Rectal smooth muscle tissue (tissue), 1 donor: ENCODE data around the gene SERGEF.

ENCODE experiments used
- H3K27ac ChIP-seq: one replicate; pipeline ENCODE4 v1.7.0; 2013; ENCODE audit warnings: low read depth, low read length, inconsistent platforms
- H3K27me3 ChIP-seq: one replicate; pipeline ENCODE4 v1.7.0; 2013; ENCODE audit warnings: low read length; ENCODE audit not compliant: control insufficient read depth, insufficient read depth
- H3K36me3 ChIP-seq: one replicate; pipeline ENCODE4 v1.7.0; 2013; ENCODE audit warnings: low read length; ENCODE audit not compliant: control insufficient read depth, insufficient read depth
- H3K4me1 ChIP-seq: one replicate; pipeline ENCODE4 v1.7.0; 2013; ENCODE audit warnings: low read length; ENCODE audit not compliant: control insufficient read depth, insufficient read depth
- H3K4me3 ChIP-seq: one replicate; pipeline ENCODE4 v1.7.0; 2013; ENCODE audit warnings: low read length
- H3K9ac ChIP-seq: one replicate; pipeline ENCODE4 v1.7.0; 2013; ENCODE audit warnings: low read length

SERGEF gene

GRCh38 chr11:17812091-17812864 lies 200.6 kb downstream of the SERGEF start:
- H3K4me3 ChIP-seq: no peak overlapping the region
- H3K9ac ChIP-seq: no peak overlapping the region
- no peak overlapping the region for H3K27ac ChIP-seq
- H3K27me3 ChIP-seq: no peaks in the 10 kb centered on the region
- H3K36me3 ChIP-seq: no peaks in the 10 kb centered on the region
- H3K4me1 ChIP-seq: peaks cover 33% of the 10 kb centered on the region

- Histone ChIP-seq H3K36me3 (no peaks in the 10 kb centered on the region), H3K9ac (no peak overlapping the region), H3K27me3 (no peaks in the 10 kb centered on the region), H3K27ac (no peak overlapping the region), H3K4me3 (no peak overlapping the region), H3K4me1 (peaks cover 33% of the 10 kb centered on the region)
These were observed 201.5 kb downstream of the SERGEF start for GRCh38 chr11:17811352-17811751.

GRCh38 chr11:17810746-17811145 lies 202.1 kb downstream of the SERGEF start:
- no peaks in the 10 kb centered on the region for H3K36me3 ChIP-seq
- H3K4me1 ChIP-seq: peaks cover 33% of the 10 kb centered on the region
- no peaks in the 10 kb centered on the region for H3K27me3 ChIP-seq
- no peak overlapping the region for H3K4me3 ChIP-seq
- H3K27ac ChIP-seq: no peak overlapping the region
- H3K9ac ChIP-seq: no peak overlapping the region

- peaks cover 33% of the 10 kb centered on the region for H3K4me1 ChIP-seq
- no peak overlapping the region for H3K9ac ChIP-seq
- no peak overlapping the region for H3K4me3 ChIP-seq
- H3K27me3 ChIP-seq: no peaks in the 10 kb centered on the region
- no peaks in the 10 kb centered on the region for H3K36me3 ChIP-seq
- H3K27ac ChIP-seq: no peak overlapping the region
These were observed 202.8 kb downstream of the SERGEF start for GRCh38 chr11:17810041-17810440.

- Histone ChIP-seq H3K27ac (no peak overlapping the region), H3K27me3 (no peaks in the 10 kb centered on the region), H3K9ac (no peak overlapping the region), H3K36me3 (no peaks in the 10 kb centered on the region), H3K4me3 (no peak overlapping the region), H3K4me1 (peaks cover 7% of the 10 kb centered on the region)
These were observed 205.8 kb downstream of the SERGEF start for GRCh38 chr11:17807034-17807433.

- H3K4me1 ChIP-seq: peaks cover 2% of the 10 kb centered on the region
- H3K27me3 ChIP-seq: no peaks in the 10 kb centered on the region
- no peaks in the 10 kb centered on the region for H3K36me3 ChIP-seq
- H3K27ac ChIP-seq: no peak overlapping the region
- H3K9ac ChIP-seq: no peak overlapping the region
- H3K4me3 ChIP-seq: no peak overlapping the region
These were observed 207.0 kb downstream of the SERGEF start for GRCh38 chr11:17805873-17806272.

GRCh38 chr11:17805043-17805442 lies 207.8 kb downstream of the SERGEF start:
- Histone ChIP-seq H3K4me3 (no peak overlapping the region), H3K27ac (no peak overlapping the region), H3K27me3 (no peaks in the 10 kb centered on the region), H3K4me1 (no peaks in the 10 kb centered on the region), H3K36me3 (no peaks in the 10 kb centered on the region), H3K9ac (no peak overlapping the region)

- Histone ChIP-seq H3K4me1 (no peaks in the 10 kb centered on the region), H3K9ac (no peak overlapping the region), H3K4me3 (no peak overlapping the region), H3K27ac (no peak overlapping the region), H3K36me3 (no peaks in the 10 kb centered on the region), H3K27me3 (no peaks in the 10 kb centered on the region)
These were observed 209.0 kb downstream of the SERGEF start for GRCh38 chr11:17803754-17804334.

GRCh38 chr11:17802491-17802890 lies 210.4 kb downstream of the SERGEF start:
- H3K4me3 ChIP-seq: no peak overlapping the region
- H3K27ac ChIP-seq: no peak overlapping the region
- no peaks in the 10 kb centered on the region for H3K4me1 ChIP-seq
- H3K27me3 ChIP-seq: no peaks in the 10 kb centered on the region
- no peak overlapping the region for H3K9ac ChIP-seq
- H3K36me3 ChIP-seq: no peaks in the 10 kb centered on the region

- no peaks in the 10 kb centered on the region for H3K4me1 ChIP-seq
- no peaks in the 10 kb centered on the region for H3K36me3 ChIP-seq
- no peak overlapping the region for H3K9ac ChIP-seq
- H3K27me3 ChIP-seq: no peaks in the 10 kb centered on the region
- H3K4me3 ChIP-seq: no peak overlapping the region
- H3K27ac ChIP-seq: no peak overlapping the region
These were observed 211.7 kb downstream of the SERGEF start for GRCh38 chr11:17801166-17801565.

GRCh38 chr11:17799147-17799546 lies 213.7 kb downstream of the SERGEF start:
- Histone ChIP-seq H3K36me3 (no peaks in the 10 kb centered on the region), H3K27me3 (no peaks in the 10 kb centered on the region), H3K27ac (no peak overlapping the region), H3K4me1 (no peaks in the 10 kb centered on the region), H3K9ac (no peak overlapping the region), H3K4me3 (no peak overlapping the region)

- no peak overlapping the region for H3K27ac ChIP-seq
- no peaks in the 10 kb centered on the region for H3K36me3 ChIP-seq
- no peaks in the 10 kb centered on the region for H3K4me1 ChIP-seq
- no peaks in the 10 kb centered on the region for H3K27me3 ChIP-seq
- H3K4me3 ChIP-seq: no peak overlapping the region
- H3K9ac ChIP-seq: no peak overlapping the region
These were observed 214.1 kb downstream of the SERGEF start for GRCh38 chr11:17798716-17799115.

GRCh38 chr11:17798253-17798652 lies 214.6 kb downstream of the SERGEF start:
- Histone ChIP-seq H3K36me3 (no peaks in the 10 kb centered on the region), H3K4me3 (no peak overlapping the region), H3K27ac (no peak overlapping the region), H3K4me1 (no peaks in the 10 kb centered on the region), H3K27me3 (no peaks in the 10 kb centered on the region), H3K9ac (no peak overlapping the region)
